B cell (primary cell): ENCODE measurements around the gene KIAA1217. TPM values are rescaled to one million over a fixed set of nuclear protein-coding genes. Genes with fewer than 3 reads are reported as not detected.

Experiments
- ATAC-seq: fragments of 200-7000 bp; cut with Tn5 transposase; one replicate; pipeline ENCODE4 v1.10.0; 2021; ENCODE audit warnings: low read depth, mild to moderate bottlenecking, moderate number of reproducible peaks, moderate library complexity
- CTCF ChIA-PET: fragments of 350-600 bp; sonication (Branson Sonifier 250); formaldehyde crosslinking; loops from one replicate; lab custom pipeline; 2021; ENCODE audit warnings: antibody characterized with exemption, inconsistent platforms; lab: Charles Lee
- POLR2A ChIA-PET: fragments of 350-600 bp; sonication (Branson Sonifier 250); formaldehyde crosslinking; loops from one replicate; lab custom pipeline; 2021; ENCODE audit warnings: antibody characterized with exemption; lab: Charles Lee
- DNase-seq: peaks from one replicate; pipeline ENCODE4 v3.0.0; 2013
- H2AFZ ChIP-seq: 2 replicates; pipeline ENCODE4 v1.6.1; 2012; ENCODE audit warnings: mild to moderate bottlenecking, low read depth, low read length; ENCODE audit not compliant: insufficient read depth, poor library complexity, severe bottlenecking
- H3K27ac ChIP-seq, 2 donors: 1 replicate in 1 of 2; 2 replicates in 1 of 2; pipeline ENCODE4 v1.5.1; 2012 to 2013; ENCODE audit warnings: low read length in 2 of 2, mild to moderate bottlenecking in 2 of 2, moderate library complexity in 1 of 2
- H3K27me3 ChIP-seq, 4 experiments: fragments of 200-600 bp in 1 of 4; sonication (generic) in 1 of 4; replicated peaks in 1 of 4; 1 replicate in 2 of 4; 2 replicates in 2 of 4; pipeline versions ENCODE4 v1.6.1 to v1.7.0; 2013 to 2016; ENCODE audit warnings: low read length in 3 of 4, mild to moderate bottlenecking in 2 of 4, mixed read lengths in 1 of 4, moderate library complexity in 1 of 4; ENCODE audit not compliant: insufficient read depth in 4 of 4, control insufficient read depth in 3 of 4; ENCODE audit errors: control extremely low read depth in 1 of 4
- H3K36me3 ChIP-seq, 2 experiments: replicated peaks in 1 of 2; 1 replicate in 1 of 2; 2 replicates in 1 of 2; pipeline versions ENCODE4 v1.6.1 to v1.7.1; 2013; ENCODE audit warnings: low read length in 1 of 2; ENCODE audit not compliant: insufficient read depth in 2 of 2, control insufficient read depth in 1 of 2; ENCODE audit errors: control extremely low read depth in 1 of 2, extremely low read depth in 1 of 2
- H3K4me1 ChIP-seq, 2 donors: fragments of 200-600 bp in 1 of 2; sonication (generic) in 1 of 2; 1 replicate in 1 of 2; 2 replicates in 1 of 2; pipeline versions ENCODE4 v1.5.1 to v1.6.1; 2013 to 2017; ENCODE audit warnings: low read length in 2 of 2; ENCODE audit not compliant: control insufficient read depth in 2 of 2, insufficient read depth in 2 of 2
- H3K4me2 ChIP-seq: replicated peaks from 2 replicates; pipeline ENCODE3; 2012; ENCODE audit warnings: mild to moderate bottlenecking, low read depth, low read length; ENCODE audit not compliant: poor library complexity, severe bottlenecking
- H3K4me3 ChIP-seq, 5 experiments: fragments of 200-600 bp in 1 of 5; sonication (generic) in 1 of 5; 1 replicate in 3 of 5; 2 replicates in 2 of 5; pipeline versions ENCODE4 v1.5.1 to v1.7.0; 2011 to 2016; ENCODE audit warnings: low read length in 4 of 5, mild to moderate bottlenecking in 4 of 5, low read depth in 2 of 5, control low read depth in 1 of 5, moderate library complexity in 1 of 5; ENCODE audit not compliant: insufficient read depth in 1 of 5; ENCODE audit errors: control extremely low read depth in 1 of 5, extremely low read depth in 1 of 5
- H3K79me2 ChIP-seq: fragments of 200-600 bp; sonication (generic); one replicate; pipeline ENCODE4 v1.6.0; 2016; ENCODE audit warnings: low read length; ENCODE audit not compliant: control insufficient read depth, insufficient read depth
- H3K9ac ChIP-seq: fragments of 200-600 bp; sonication (generic); 2 replicates; pipeline ENCODE4 v1.6.1; 2017; ENCODE audit warnings: mild to moderate bottlenecking, low read length, moderate library complexity
- H3K9me3 ChIP-seq, 3 donors: one replicate each; pipeline versions ENCODE4 v1.6.1 to v1.7.1; 2013; ENCODE audit warnings: low read length in 2 of 3; ENCODE audit not compliant: control insufficient read depth in 2 of 3, insufficient read depth in 1 of 3; ENCODE audit errors: control extremely low read depth in 1 of 3
- H4K20me1 ChIP-seq: 2 replicates; pipeline ENCODE4 v1.6.0; 2012; ENCODE audit warnings: mild to moderate bottlenecking, low read length; ENCODE audit not compliant: insufficient read depth, control insufficient read depth, poor library complexity, severe bottlenecking
- H3K27ac Mint-ChIP-seq: one replicate; pipeline ENCODE4 v1.8.0; 2021; ENCODE audit warnings: mixed read lengths
- H3K27me3 Mint-ChIP-seq: one replicate; pipeline ENCODE4 v1.8.0; 2021; ENCODE audit warnings: mixed read lengths
- H3K4me1 Mint-ChIP-seq: one replicate; pipeline ENCODE4 v1.8.0; 2021; ENCODE audit warnings: mixed read lengths
- H3K4me3 Mint-ChIP-seq: one replicate; pipeline ENCODE4 v1.8.0; 2021; ENCODE audit warnings: mixed read lengths
- H3K9me3 Mint-ChIP-seq: one replicate; pipeline ENCODE4 v1.8.0; 2022; ENCODE audit warnings: mixed read lengths; ENCODE audit not compliant: insufficient read depth
- CTCF ChIP-seq: fragments of 200-600 bp; IDR thresholded peaks from one replicate; pipeline ENCODE4 v1.8.0; 2022; ENCODE audit warnings: antibody characterized with exemption, mild to moderate bottlenecking
- EZH2 ChIP-seq: IDR thresholded peaks from 2 replicates; pipeline ENCODE4 v1.6.1; 2012; ENCODE audit warnings: borderline replicate concordance, low read depth, mild to moderate bottlenecking, moderate library complexity, low read length; ENCODE audit not compliant: insufficient read depth, poor library complexity, severe bottlenecking
- WGBS: methylation state at CpG from one replicate; pipeline ENCODE4 v1.1.5; 2013; ENCODE audit warnings: missing lambda C conversion rate; ENCODE audit not compliant: insufficient coverage; 5-methylcytosine and 5-hydroxymethylcytosine counted together
- intact Hi-C: fragments of 100-400 bp; cut with micrococcal nuclease; formaldehyde crosslinking; loops from one replicate; pipeline ENCODE4 v1.10.0; 2022
- polyA plus RNA-seq: library from polyadenylated mRNA; depleted of rRNA; stranded (reverse); fragments of >200 nt; gene quantifications from 2 replicates; pipeline ENCODE4 v1.2.3, GENCODE V29; 2012
- total RNA-seq, 2 donors: library from RNA; stranded (reverse); fragments of 120-200 nt in 1 of 2; gene quantifications; 1 replicate in 1 of 2; 2 replicates in 1 of 2; pipeline versions ENCODE4 v1.2.3 to v1.2.4, GENCODE V29; 2013 to 2022

KIAA1217 gene
- total and polyA plus RNA-seq, 2 donors (not counting 1 experiment from before 2014, with no cell fraction given), result 0.67 TPM; not detected in 1

- DNase-seq (no peak), ATAC-seq (no peak)
- H3K79me2 ChIP-seq, result no peaks in the 10 kb centered on the region
- intact Hi-C loops, result no loop called here
- no peak overlapping the region for H3K27ac Mint-ChIP-seq
- no peak overlapping the region for H3K4me3 ChIP-seq
- H3K9ac ChIP-seq, result no peak overlapping the region
- 94% methylated on average over 7 of the region's 10 CpGs for WGBS
- no peaks in the 10 kb centered on the region for H3K4me1 Mint-ChIP-seq
- H3K27ac ChIP-seq, result no peak overlapping the region
- peaks cover 0 to 1% (median 0%) of the 10 kb centered on the region in 3 donors for H3K9me3 ChIP-seq
- H2AFZ ChIP-seq, result no peak overlapping the region
- H3K4me1 ChIP-seq, result no peaks in the 10 kb centered on the region
- TF ChIP-seq CTCF, result no peak
- no peak for TF ChIP-seq EZH2
- H3K4me2 ChIP-seq, result no peak overlapping the region
- no peaks in the 10 kb centered on the region for H3K9me3 Mint-ChIP-seq
- ChIA-PET CTCF (interaction anchor here (1.2 kb wide), 1 partner anchor 1344 kb away, joined by 3 read pairs; no protein-coding TSS in a partner anchor), POLR2A (no interaction called here)
- H3K27me3 ChIP-seq, result no peaks in the 10 kb centered on the region
- no peaks in the 10 kb centered on the region for H3K36me3 ChIP-seq
- H3K27me3 Mint-ChIP-seq, result peaks cover 4% of the 10 kb centered on the region
- no peak overlapping the region for H3K4me3 Mint-ChIP-seq
- H4K20me1 ChIP-seq, result no peaks in the 10 kb centered on the region
Observed at GRCh38 chr10:24502006-24502405, 293.1 kb downstream of the KIAA1217 start.

- Mint-ChIP-seq H3K9me3 (no peaks in the 10 kb centered on the region), H3K27ac (no peak overlapping the region), H3K27me3 (peaks cover 4% of the 10 kb centered on the region), H3K4me3 (no peak overlapping the region), H3K4me1 (no peaks in the 10 kb centered on the region)
- 83% methylated on average over 4 of the region's 6 CpGs for WGBS
- no peak for TF ChIP-seq CTCF
- no peaks in the 10 kb centered on the region for H3K79me2 ChIP-seq
- H3K27ac ChIP-seq, result no peak overlapping the region
- no peaks in the 10 kb centered on the region for H3K36me3 ChIP-seq
- no peaks in the 10 kb centered on the region for H3K27me3 ChIP-seq
- DNase-seq, result no peak
- no peak overlapping the region for H2AFZ ChIP-seq
- no peaks in the 10 kb centered on the region for H3K4me1 ChIP-seq
- H3K9me3 ChIP-seq, result peaks cover 0 to 1% (median 0%) of the 10 kb centered on the region in 3 donors
- no peaks in the 10 kb centered on the region for H4K20me1 ChIP-seq
- intact Hi-C loops, result no loop called here
- H3K4me2 ChIP-seq, result no peak overlapping the region
- POLR2A ChIA-PET, result no interaction called here
- CTCF ChIA-PET, result no interaction called here
- H3K4me3 ChIP-seq, result no peak overlapping the region
- no peak overlapping the region for H3K9ac ChIP-seq
- no peak for ATAC-seq
Observed at GRCh38 chr10:24502801-24503460, 294.0 kb downstream of the KIAA1217 start.
